ENCODE measurements around the gene KIAA1671.

The KIAA1671 gene

DNA sequence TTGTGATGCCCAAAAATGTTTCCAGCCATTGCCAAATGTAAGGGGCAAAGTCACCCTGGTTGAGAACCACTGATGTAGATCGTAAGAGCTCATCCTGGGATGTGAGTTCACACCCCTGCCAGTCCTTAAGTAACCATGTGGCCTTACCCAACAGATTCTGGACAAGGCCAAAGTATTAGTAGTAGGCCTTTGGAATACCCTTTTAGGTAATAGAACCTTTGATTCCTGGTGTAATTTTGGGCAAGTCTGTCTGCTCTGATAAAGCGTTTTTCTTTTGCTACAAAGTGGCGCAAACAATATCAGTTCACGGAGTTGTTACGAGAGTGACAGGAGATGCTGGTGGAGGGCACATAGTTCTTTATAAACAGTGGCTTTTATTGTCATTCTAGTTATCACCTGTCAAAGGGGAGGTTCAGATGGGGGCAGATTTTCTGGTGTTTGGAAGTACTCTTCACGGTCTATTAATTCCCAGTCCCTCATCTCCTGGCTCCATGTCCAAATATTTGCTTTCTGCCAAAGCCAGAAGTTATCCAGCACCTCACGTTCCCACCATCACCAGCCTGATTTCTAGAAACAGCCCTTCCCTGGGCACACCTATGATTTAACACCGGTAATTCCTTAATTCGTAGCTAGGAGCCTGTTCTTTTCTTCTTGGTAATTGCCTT is 173.3 kb downstream of the KIAA1671 start:
- H3K27ac Mint-ChIP-seq, result peak overlapping the region; percentile 49
- no peak for TF ChIP-seq CTCF (IDR thresholded peaks at IDR 0.05)
- peaks cover 10% of the 10 kb centered on the region for H3K27me3 Mint-ChIP-seq (ENCODE audit: low read depth, poor library complexity)
- DNase-seq, result no peak
- peaks cover 22% of the 10 kb centered on the region for H3K36me3 Mint-ChIP-seq (ENCODE audit: low read depth)
- H3K4me1 Mint-ChIP-seq, result peaks cover 35% of the 10 kb centered on the region
- H3K9me3 Mint-ChIP-seq, result peaks cover 24% of the 10 kb centered on the region
- H3K4me3 Mint-ChIP-seq, result no peak overlapping the region

DNA sequence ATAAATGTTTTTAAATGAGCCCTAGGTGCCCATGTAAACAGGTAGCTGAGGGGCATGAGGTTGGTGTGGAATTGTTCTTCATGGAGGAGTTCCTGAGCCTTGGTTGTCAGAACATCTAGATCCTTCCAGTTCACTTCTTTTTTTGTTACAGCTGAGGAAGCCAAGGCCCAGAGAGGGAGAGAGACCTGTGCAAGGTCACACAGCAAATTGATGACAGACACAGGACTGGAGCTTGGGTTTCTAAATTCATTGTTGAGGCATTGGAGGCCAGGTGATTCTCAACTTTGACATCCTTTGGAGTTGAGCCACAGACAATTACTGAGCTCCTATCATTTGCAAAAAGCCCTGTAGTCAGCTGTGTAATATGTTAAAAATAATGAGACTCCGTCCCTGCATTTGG is 174.0 kb downstream of the KIAA1671 start:
- Mint-ChIP-seq H3K4me3 (no peak overlapping the region), H3K36me3 (ENCODE audit: low read depth) (peaks cover 20% of the 10 kb centered on the region), H3K9me3 (peaks cover 22% of the 10 kb centered on the region), H3K27me3 (ENCODE audit: low read depth, poor library complexity) (peaks cover 10% of the 10 kb centered on the region), H3K27ac (no peak overlapping the region), H3K4me1 (peaks cover 30% of the 10 kb centered on the region)
- DNase-seq, result no peak
- TF ChIP-seq CTCF (IDR thresholded peaks at IDR 0.05), result no peak

DNA sequence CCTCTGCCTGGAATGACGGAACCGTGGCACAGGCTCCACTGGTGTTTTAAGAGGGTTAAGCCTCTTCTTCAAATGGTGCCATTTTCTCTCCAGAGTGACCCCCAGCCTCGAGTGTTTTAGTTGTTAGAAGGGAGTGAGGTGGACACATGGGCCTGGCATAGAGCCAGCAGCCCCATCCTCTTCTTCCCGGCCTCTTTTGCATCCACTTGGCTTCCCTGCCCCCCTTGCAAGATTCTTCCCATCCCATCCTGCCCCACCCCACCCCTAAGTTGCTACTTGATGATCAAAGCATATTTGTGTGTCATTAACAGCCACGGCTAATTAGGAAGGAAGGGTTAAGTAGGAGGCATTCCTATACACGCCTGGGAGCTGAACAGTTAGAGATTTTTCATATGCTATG is 174.8 kb downstream of the KIAA1671 start:
- Mint-ChIP-seq H3K4me3 (no peak overlapping the region), H3K9me3 (peaks cover 16% of the 10 kb centered on the region), H3K27ac (no peak overlapping the region), H3K27me3 (ENCODE audit: low read depth, poor library complexity) (peaks cover 10% of the 10 kb centered on the region), H3K4me1 (peaks cover 25% of the 10 kb centered on the region), H3K36me3 (ENCODE audit: low read depth) (peaks cover 12% of the 10 kb centered on the region)
- TF ChIP-seq CTCF (IDR thresholded peaks at IDR 0.05), result no peak
- DNase-seq, result no peak

- Mint-ChIP-seq H3K4me1 (peaks cover 22% of the 10 kb centered on the region), H3K9me3 (no peaks in the 10 kb centered on the region), H3K27ac (no peak overlapping the region), H3K36me3 (ENCODE audit: low read depth) (no peaks in the 10 kb centered on the region), H3K4me3 (no peak overlapping the region), H3K27me3 (ENCODE audit: low read depth, poor library complexity) (peaks cover 10% of the 10 kb centered on the region)
- no peak for DNase-seq
- TF ChIP-seq CTCF (IDR thresholded peaks at IDR 0.05), result no peak
These were observed 177.9 kb downstream of the KIAA1671 start for GRCh38 chr22:25130462-25130861.

DNA sequence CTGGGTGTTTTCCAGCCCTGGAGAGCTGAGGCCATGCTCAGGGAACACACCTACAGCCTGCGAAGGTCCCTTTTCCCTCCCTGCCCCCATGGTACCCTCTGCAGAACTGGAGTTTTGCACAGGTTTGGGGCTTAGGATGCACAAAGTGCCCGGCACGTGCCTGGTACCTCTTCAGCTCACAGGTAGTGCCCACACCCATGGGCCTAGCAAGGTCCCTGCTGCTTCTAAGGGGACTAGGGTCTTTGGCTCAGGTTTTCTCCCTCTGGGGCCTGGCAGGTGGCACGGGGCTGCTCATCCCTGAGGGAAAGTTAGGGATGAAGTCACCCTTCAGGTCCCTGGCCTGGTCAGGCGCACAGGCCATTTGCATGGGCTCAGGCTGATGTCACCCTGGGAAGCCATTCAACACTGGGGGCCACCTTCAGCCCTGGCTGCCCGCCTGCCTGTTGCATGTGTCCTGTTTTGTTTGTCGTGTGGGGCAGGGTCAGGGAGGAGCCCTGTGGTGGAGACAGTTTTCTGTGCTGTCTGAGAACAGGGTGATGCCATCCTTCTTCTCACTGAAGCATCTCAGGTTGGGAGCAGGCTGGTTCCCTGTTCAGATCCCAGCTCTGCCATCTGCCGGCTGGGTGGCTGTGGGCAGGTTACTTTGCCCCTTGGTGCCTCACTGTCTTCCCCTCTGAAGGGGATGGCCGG is 178.8 kb downstream of the KIAA1671 start:
- no peak for TF ChIP-seq CTCF (IDR thresholded peaks at IDR 0.05)
- Mint-ChIP-seq H3K4me3 (no peak overlapping the region), H3K36me3 (ENCODE audit: low read depth) (no peaks in the 10 kb centered on the region), H3K27ac (no peak overlapping the region), H3K9me3 (no peaks in the 10 kb centered on the region), H3K27me3 (ENCODE audit: low read depth, poor library complexity) (peaks cover 10% of the 10 kb centered on the region), H3K4me1 (peaks cover 13% of the 10 kb centered on the region)
- no peak for DNase-seq

GRCh38 chr22:25134028-25134427 is 181.5 kb downstream of the KIAA1671 start:
- H3K4me1 Mint-ChIP-seq, result no peaks in the 10 kb centered on the region
- no peak overlapping the region for H3K4me3 Mint-ChIP-seq
- no peak for DNase-seq
- peaks cover 15% of the 10 kb centered on the region for H3K36me3 Mint-ChIP-seq (ENCODE audit: low read depth)
- no peak for TF ChIP-seq CTCF (IDR thresholded peaks at IDR 0.05)
- no peaks in the 10 kb centered on the region for H3K27me3 Mint-ChIP-seq (ENCODE audit: low read depth, poor library complexity)
- no peak overlapping the region for H3K27ac Mint-ChIP-seq
- peaks cover 5% of the 10 kb centered on the region for H3K9me3 Mint-ChIP-seq

Data from nephron progenitor cell (in vitro differentiated cells).